ENCODE measurements around the gene GDI2. TPM values are rescaled to one million over a fixed set of nuclear protein-coding genes. Genes with fewer than 3 reads are reported as not detected.

Gene GDI2
- total RNA-seq, 1 donor from 2014 or later, result 346 TPM

- Mint-ChIP-seq H3K27ac (ENCODE audit: unreplicated experiment) (no peak overlapping the region), H3K27me3 (ENCODE audit: low read depth) (no peaks in the 10 kb centered on the region)
- no peak for TF ChIP-seq CTCF (conservative IDR thresholded peaks at IDR 0.05)
These were observed 6.5 kb downstream of the GDI2 start for GRCh38 chr10:5806745-5807144.

DNA sequence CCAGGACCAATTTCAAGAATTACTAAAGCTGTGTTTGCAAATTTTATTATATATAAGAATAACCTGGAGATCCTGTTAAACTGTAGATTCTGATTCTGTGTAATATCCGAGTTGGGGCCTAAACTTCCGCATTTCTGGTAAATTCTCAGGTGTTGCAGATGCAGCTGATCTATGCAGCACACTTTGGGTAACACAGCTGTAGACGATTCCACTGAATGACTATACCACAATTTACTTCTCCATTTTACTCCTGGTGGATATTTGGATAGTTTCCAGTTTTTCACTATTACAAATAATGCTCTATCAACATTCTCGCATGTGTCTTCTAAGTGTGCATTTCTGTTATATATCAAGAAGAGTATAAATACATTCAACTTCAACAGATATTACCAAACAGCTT, 7.5 kb downstream of the GDI2 start:
- no peaks in the 10 kb centered on the region for H3K9me3 Mint-ChIP-seq
- no peak for TF ChIP-seq CTCF (conservative IDR thresholded peaks at IDR 0.05)

More at GRCh38 chr10:5806745-5807144, 6.5 kb downstream of the GDI2 start:
- peak overlapping the region; percentile 32 for H3K4me3 Mint-ChIP-seq
- no peaks in the 10 kb centered on the region for H3K9me3 Mint-ChIP-seq
- H3K4me1 Mint-ChIP-seq, result peaks cover 48% of the 10 kb centered on the region
- no peak for DNase-seq (ENCODE audit: low read depth, low spot score)
- H3K36me3 Mint-ChIP-seq (ENCODE audit: low read depth), result peaks cover 10% of the 10 kb centered on the region

DNA sequence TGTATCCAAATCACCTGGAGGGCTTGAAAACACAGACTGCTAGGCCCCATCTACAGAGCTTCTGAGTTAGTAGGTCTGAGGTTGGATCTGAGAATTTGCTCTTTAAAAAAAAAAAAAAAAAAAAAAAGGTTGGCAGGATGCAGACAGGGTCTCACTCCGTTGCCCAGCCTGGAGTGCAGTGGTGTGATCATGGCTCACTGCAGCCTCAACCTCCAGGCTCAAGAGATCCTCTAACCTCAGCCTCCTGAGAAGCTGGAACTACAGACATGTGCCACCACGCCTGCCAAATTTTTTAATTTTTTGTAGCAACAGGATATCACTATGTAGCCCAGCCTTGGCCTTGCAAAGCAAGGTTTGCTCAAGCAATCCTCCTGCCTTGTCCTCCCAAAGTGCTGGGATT, 8.0 kb downstream of the GDI2 start:
- DNase-seq (ENCODE audit: low read depth, low spot score), result no peak
- H3K4me3 Mint-ChIP-seq, result no peak overlapping the region
- H3K9me3 Mint-ChIP-seq, result no peaks in the 10 kb centered on the region
- TF ChIP-seq CTCF (conservative IDR thresholded peaks at IDR 0.05), result no peak
- peaks cover 10% of the 10 kb centered on the region for H3K36me3 Mint-ChIP-seq (ENCODE audit: low read depth)
- peaks cover 33% of the 10 kb centered on the region for H3K4me1 Mint-ChIP-seq
- H3K27me3 Mint-ChIP-seq (ENCODE audit: low read depth), result no peaks in the 10 kb centered on the region
- H3K27ac Mint-ChIP-seq (ENCODE audit: unreplicated experiment), result no peak overlapping the region

More for the DNA sequence above, 7.5 kb downstream of the GDI2 start:
- Mint-ChIP-seq H3K36me3 (ENCODE audit: low read depth) (peaks cover 10% of the 10 kb centered on the region), H3K27me3 (ENCODE audit: low read depth) (no peaks in the 10 kb centered on the region), H3K4me3 (no peak overlapping the region), H3K27ac (ENCODE audit: unreplicated experiment) (no peak overlapping the region), H3K4me1 (peaks cover 37% of the 10 kb centered on the region)
- DNase-seq (ENCODE audit: low read depth, low spot score), result no peak

DNA sequence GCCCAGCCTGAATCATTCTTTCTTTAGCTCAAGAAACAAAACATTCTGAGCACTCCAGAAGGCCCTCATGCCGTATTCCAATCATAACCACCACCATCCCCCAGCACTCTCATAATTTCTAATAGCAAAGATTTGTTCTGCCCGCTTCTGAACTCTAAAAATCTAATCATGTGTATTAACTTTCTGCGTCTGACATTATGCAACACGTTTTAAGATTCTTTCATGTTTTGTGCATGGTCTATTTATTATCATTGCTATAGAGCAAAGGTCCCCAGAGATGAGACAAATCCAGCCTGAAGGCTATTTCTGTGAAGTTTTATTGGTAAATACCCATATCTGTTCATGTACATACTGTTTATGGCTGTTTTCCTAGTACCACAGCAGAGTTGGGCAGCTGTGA, 8.8 kb downstream of the GDI2 start:
- Mint-ChIP-seq H3K27me3 (ENCODE audit: low read depth) (no peaks in the 10 kb centered on the region), H3K9me3 (no peaks in the 10 kb centered on the region), H3K4me3 (no peak overlapping the region), H3K4me1 (peaks cover 24% of the 10 kb centered on the region), H3K27ac (ENCODE audit: unreplicated experiment) (no peak overlapping the region), H3K36me3 (ENCODE audit: low read depth) (peaks cover 9% of the 10 kb centered on the region)
- no peak for DNase-seq (ENCODE audit: low read depth, low spot score)
- no peak for TF ChIP-seq CTCF (conservative IDR thresholded peaks at IDR 0.05)

DNA sequence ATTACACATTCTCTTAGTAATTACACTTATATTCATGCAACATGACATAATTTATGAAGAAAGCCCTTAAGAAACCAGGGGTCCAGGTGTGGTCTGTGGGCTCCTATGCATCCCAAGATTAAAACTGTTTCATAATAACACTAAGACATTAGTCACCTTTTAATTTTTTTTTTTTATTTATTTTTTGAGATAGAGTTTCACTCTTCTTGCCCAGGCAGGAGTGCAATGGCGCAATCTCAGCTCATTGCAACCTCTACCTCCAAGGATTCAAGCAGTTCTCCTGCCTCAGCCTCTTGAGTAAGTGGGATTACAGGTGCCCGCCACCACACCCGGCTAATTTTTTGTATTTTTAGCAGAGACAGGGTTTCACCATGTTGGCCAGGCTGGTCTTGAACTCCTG, 12.5 kb downstream of the GDI2 start:
- DNase-seq (ENCODE audit: low read depth, low spot score), result no peak
- Mint-ChIP-seq H3K4me3 (no peak overlapping the region), H3K9me3 (no peaks in the 10 kb centered on the region), H3K36me3 (ENCODE audit: low read depth) (peaks cover 9% of the 10 kb centered on the region), H3K27ac (ENCODE audit: unreplicated experiment) (no peak overlapping the region), H3K4me1 (peaks cover 3% of the 10 kb centered on the region), H3K27me3 (ENCODE audit: low read depth) (no peaks in the 10 kb centered on the region)
- no peak for TF ChIP-seq CTCF (conservative IDR thresholded peaks at IDR 0.05)

GRCh38 chr10:5794236-5794635, 19.0 kb downstream of the GDI2 start:
- no peak overlapping the region for H3K4me3 Mint-ChIP-seq
- H3K36me3 Mint-ChIP-seq (ENCODE audit: low read depth), result peaks cover 21% of the 10 kb centered on the region
- no peak for DNase-seq (ENCODE audit: low read depth, low spot score)
- H3K4me1 Mint-ChIP-seq, result no peaks in the 10 kb centered on the region
- H3K9me3 Mint-ChIP-seq, result no peaks in the 10 kb centered on the region
- H3K27ac Mint-ChIP-seq (ENCODE audit: unreplicated experiment), result no peak overlapping the region
- TF ChIP-seq CTCF (conservative IDR thresholded peaks at IDR 0.05), result no peak
- H3K27me3 Mint-ChIP-seq (ENCODE audit: low read depth), result no peaks in the 10 kb centered on the region

Measured in neural crest cell (in vitro differentiated cells).